ENCODE results near the gene LRRC10.

GRCh38 chr12:69620077-69620476 is 9.4 kb upstream of the LRRC10 start:
- TF ChIP-seq EZH2 (IDR thresholded peaks at IDR 0.05) = no peak
- no peak for TF ChIP-seq POLR2AphosphoS5 (IDR thresholded peaks at IDR 0.05; ENCODE audit: borderline replicate concordance, low read depth, low read length)
- no peak for TF ChIP-seq FOXP2 (optimal IDR thresholded peaks at IDR 0.05; ENCODE audit: control extremely low read depth, extremely low read length, insufficient read depth)
